BE2C (cell line): ENCODE results near the gene PACC1.

Source experiments
- DNase-seq: peaks from one replicate; pipeline ENCODE4 v3.0.0-alpha.2; 2020
- H3K27me3 ChIP-seq: fragments of 250-450 bp; sonication (Bioruptor Pico); 2 replicates; pipeline ENCODE4 v1.5.1; 2020; ENCODE audit warnings: mild to moderate bottlenecking
- H3K36me3 ChIP-seq: fragments of 250-450 bp; sonication (Bioruptor Pico); 2 replicates; pipeline ENCODE4 v1.5.1; 2020; ENCODE audit warnings: mild to moderate bottlenecking
- H3K4me1 ChIP-seq: fragments of 250-450 bp; sonication (Bioruptor Pico); 2 replicates; pipeline ENCODE4 v1.5.1; 2020
- H3K4me3 ChIP-seq: 2 replicates; pipeline ENCODE4 v1.5.1; 2011; ENCODE audit warnings: low read depth, low read length
- H3K9me3 ChIP-seq: fragments of 250-450 bp; sonication (Bioruptor Pico); 2 replicates; pipeline ENCODE4 v1.5.1; 2020
- TF ChIP-seq, protein P1 (sequence below): IDR thresholded peaks from 2 replicates; pipeline ENCODE4 v1.5.1; 2012; ENCODE audit warnings: mild to moderate bottlenecking, low read depth, low read length

PACC1 gene

GRCh38 chr1:212458817-212459216, 44.1 kb upstream of the PACC1 start:
- TF ChIP-seq, protein P1, sequence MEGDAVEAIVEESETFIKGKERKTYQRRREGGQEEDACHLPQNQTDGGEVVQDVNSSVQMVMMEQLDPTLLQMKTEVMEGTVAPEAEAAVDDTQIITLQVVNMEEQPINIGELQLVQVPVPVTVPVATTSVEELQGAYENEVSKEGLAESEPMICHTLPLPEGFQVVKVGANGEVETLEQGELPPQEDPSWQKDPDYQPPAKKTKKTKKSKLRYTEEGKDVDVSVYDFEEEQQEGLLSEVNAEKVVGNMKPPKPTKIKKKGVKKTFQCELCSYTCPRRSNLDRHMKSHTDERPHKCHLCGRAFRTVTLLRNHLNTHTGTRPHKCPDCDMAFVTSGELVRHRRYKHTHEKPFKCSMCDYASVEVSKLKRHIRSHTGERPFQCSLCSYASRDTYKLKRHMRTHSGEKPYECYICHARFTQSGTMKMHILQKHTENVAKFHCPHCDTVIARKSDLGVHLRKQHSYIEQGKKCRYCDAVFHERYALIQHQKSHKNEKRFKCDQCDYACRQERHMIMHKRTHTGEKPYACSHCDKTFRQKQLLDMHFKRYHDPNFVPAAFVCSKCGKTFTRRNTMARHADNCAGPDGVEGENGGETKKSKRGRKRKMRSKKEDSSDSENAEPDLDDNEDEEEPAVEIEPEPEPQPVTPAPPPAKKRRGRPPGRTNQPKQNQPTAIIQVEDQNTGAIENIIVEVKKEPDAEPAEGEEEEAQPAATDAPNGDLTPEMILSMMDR, result no peak
- H3K4me1 ChIP-seq, result no peaks in the 10 kb centered on the region
- no peaks in the 10 kb centered on the region for H3K9me3 ChIP-seq
- DNase-seq, result no peak
- no peaks in the 10 kb centered on the region for H3K27me3 ChIP-seq
- no peak overlapping the region for H3K4me3 ChIP-seq
- no peaks in the 10 kb centered on the region for H3K36me3 ChIP-seq

GRCh38 chr1:212457740-212458338, 43.2 kb upstream of the PACC1 start:
- H3K4me1 ChIP-seq, result no peaks in the 10 kb centered on the region
- no peak overlapping the region for H3K4me3 ChIP-seq
- no peaks in the 10 kb centered on the region for H3K9me3 ChIP-seq
- H3K27me3 ChIP-seq, result no peaks in the 10 kb centered on the region
- TF ChIP-seq, protein P1, result peak; percentile 96
- DNase-seq, result peak; percentile 82
- H3K36me3 ChIP-seq, result no peaks in the 10 kb centered on the region

- no peaks in the 10 kb centered on the region for H3K36me3 ChIP-seq
- TF ChIP-seq, protein P1, result peak; percentile 99
- peaks cover 8% of the 10 kb centered on the region for H3K4me1 ChIP-seq
- peak; percentile 86 for DNase-seq
- H3K27me3 ChIP-seq, result no peaks in the 10 kb centered on the region
- no peak overlapping the region for H3K4me3 ChIP-seq
- H3K9me3 ChIP-seq, result no peaks in the 10 kb centered on the region
Measured at GRCh38 chr1:212455803-212456528, 41.3 kb upstream of the PACC1 start.

- Histone ChIP-seq H3K27me3 (no peaks in the 10 kb centered on the region), H3K36me3 (no peaks in the 10 kb centered on the region), H3K4me3 (no peak overlapping the region), H3K9me3 (no peaks in the 10 kb centered on the region), H3K4me1 (peaks cover 13% of the 10 kb centered on the region)
- TF ChIP-seq, protein P1, result no peak
- DNase-seq, result no peak
Measured at GRCh38 chr1:212455401-212455800, 40.7 kb upstream of the PACC1 start.

DNA sequence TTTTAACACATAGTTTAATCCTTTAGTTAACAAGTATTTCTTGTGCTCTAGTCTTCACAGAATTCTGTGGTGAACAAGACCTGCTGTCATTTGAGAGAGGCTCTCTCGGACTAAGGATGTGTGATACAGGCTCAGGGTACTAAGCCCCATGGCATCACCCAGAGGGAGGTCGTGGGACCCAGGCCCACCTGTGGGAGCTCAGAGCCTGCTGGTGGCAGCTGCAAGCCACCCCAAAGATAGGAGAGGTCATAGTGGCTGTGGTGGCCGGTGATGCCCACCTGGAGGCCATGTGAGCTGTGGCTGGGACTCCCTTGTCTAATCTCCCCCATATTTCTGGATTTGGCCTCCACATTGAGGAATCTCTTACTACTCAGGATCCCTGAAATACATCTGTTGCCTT, 40.1 kb upstream of the PACC1 start:
- Histone ChIP-seq H3K4me3 (no peak overlapping the region), H3K4me1 (peaks cover 19% of the 10 kb centered on the region), H3K36me3 (no peaks in the 10 kb centered on the region), H3K27me3 (no peaks in the 10 kb centered on the region), H3K9me3 (no peaks in the 10 kb centered on the region)
- no peak for DNase-seq
- TF ChIP-seq, protein P1, result no peak
